Trophoblast cell (in vitro differentiated cells and primary cell): ENCODE results near the gene ASCC3.

ENCODE experiments used
- DNase-seq, 2 donors: peaks; one replicate each; pipeline ENCODE4 v3.0.0-alpha.2; 2016
- H2AFZ ChIP-seq: 2 replicates; pipeline ENCODE4 v1.6.1; 2013; ENCODE audit warnings: low read length, moderate library complexity, mild to moderate bottlenecking; ENCODE audit not compliant: insufficient read depth, poor library complexity
- H2AK5ac ChIP-seq: 2 replicates; pipeline ENCODE4 v1.6.1; 2013; ENCODE audit warnings: mild to moderate bottlenecking, low read length
- H2BK120ac ChIP-seq: 2 replicates; pipeline ENCODE4 v1.6.1; 2013; ENCODE audit warnings: low read length, mild to moderate bottlenecking, moderate library complexity; ENCODE audit not compliant: insufficient read depth, poor library complexity
- H2BK12ac ChIP-seq: 2 replicates; pipeline ENCODE4 v1.6.1; 2013; ENCODE audit warnings: mild to moderate bottlenecking, low read length, moderate library complexity
- H2BK5ac ChIP-seq: 2 replicates; pipeline ENCODE4 v1.6.1; 2013; ENCODE audit warnings: low read length, low read depth, moderate library complexity, mild to moderate bottlenecking; ENCODE audit not compliant: poor library complexity
- H3K14ac ChIP-seq: 2 replicates; pipeline ENCODE4 v1.6.1; 2013; ENCODE audit warnings: mild to moderate bottlenecking, low read length
- H3K18ac ChIP-seq: 2 replicates; pipeline ENCODE4 v1.6.1; 2013; ENCODE audit warnings: mild to moderate bottlenecking, low read length
- H3K23ac ChIP-seq: 2 replicates; pipeline ENCODE4 v1.6.1; 2013; ENCODE audit warnings: low read length
- H3K27ac ChIP-seq: 2 replicates; pipeline ENCODE4 v1.5.1; 2013; ENCODE audit warnings: low read depth, mild to moderate bottlenecking, inconsistent platforms, low read length, moderate library complexity
- H3K27me3 ChIP-seq: 2 replicates; pipeline ENCODE4 v1.6.1; 2013; ENCODE audit warnings: inconsistent platforms, mild to moderate bottlenecking, low read length, moderate library complexity; ENCODE audit not compliant: insufficient read depth
- H3K36me3 ChIP-seq, 2 experiments: 1 replicate in 1 of 2; 2 replicates in 1 of 2; pipeline ENCODE4 v1.6.1; 2013; ENCODE audit warnings: low read length in 2 of 2, mild to moderate bottlenecking in 2 of 2, moderate library complexity in 1 of 2; ENCODE audit not compliant: insufficient read depth in 2 of 2, control insufficient read depth in 1 of 2
- H3K4ac ChIP-seq: 2 replicates; pipeline ENCODE4 v1.6.1; 2013; ENCODE audit warnings: low read depth, mild to moderate bottlenecking, low read length, moderate library complexity
- H3K4me1 ChIP-seq, 2 experiments: 1 replicate in 1 of 2; 2 replicates in 1 of 2; pipeline ENCODE4 v1.6.1; 2013; ENCODE audit warnings: low read length in 2 of 2, mild to moderate bottlenecking in 2 of 2, moderate library complexity in 1 of 2; ENCODE audit not compliant: insufficient read depth in 2 of 2, control insufficient read depth in 1 of 2
- H3K4me2 ChIP-seq: 2 replicates; pipeline ENCODE4 v1.6.1; 2013; ENCODE audit warnings: inconsistent platforms, mild to moderate bottlenecking, low read length, moderate library complexity
- H3K4me3 ChIP-seq: 2 replicates; pipeline ENCODE4 v1.5.1; 2013; ENCODE audit warnings: mild to moderate bottlenecking, low read depth, low read length, inconsistent platforms
- H3K79me1 ChIP-seq: one replicate; pipeline ENCODE4 v1.6.1; 2013; ENCODE audit warnings: low read length
- H3K79me2 ChIP-seq: 2 replicates; pipeline ENCODE4 v1.6.1; 2013; ENCODE audit warnings: low read length, mild to moderate bottlenecking; ENCODE audit not compliant: control insufficient read depth, insufficient read depth, poor library complexity
- H3K9ac ChIP-seq: 2 replicates; pipeline ENCODE4 v1.6.1; 2013; ENCODE audit warnings: mild to moderate bottlenecking, low read length
- H3K9me3 ChIP-seq: 2 replicates; pipeline ENCODE4 v1.6.1; 2013; ENCODE audit warnings: low read depth, mild to moderate bottlenecking, control low read depth, inconsistent platforms, low read length; ENCODE audit not compliant: insufficient read depth
- H4K12ac ChIP-seq: 2 replicates; pipeline ENCODE4 v1.6.1; 2013; ENCODE audit warnings: low read depth, mild to moderate bottlenecking, low read length, moderate library complexity
- H4K8ac ChIP-seq: 2 replicates; pipeline ENCODE4 v1.6.1; 2013; ENCODE audit warnings: low read depth, mild to moderate bottlenecking, low read length, moderate library complexity
- H4K91ac ChIP-seq: one replicate; pipeline ENCODE4 v1.6.1; 2013; ENCODE audit warnings: low read depth, mild to moderate bottlenecking, low read length, moderate library complexity
- WGBS: extraction: QIAGEN DNeasy Blood & Tissue Kit; methylation state at CpG from one replicate; pipeline ENCODE4 v1.1.7; 2013; ENCODE audit warnings: missing lambda C conversion rate; ENCODE audit not compliant: insufficient read length, insufficient coverage; ENCODE audit errors: extremely low coverage; 5-methylcytosine and 5-hydroxymethylcytosine counted together

Gene ASCC3

GRCh38 chr6:100846276-100846675 is 34.9 kb downstream of the ASCC3 start:
- peaks cover 0 to 2% of the 10 kb centered on the region in 2 experiments for H3K36me3 ChIP-seq
- no CpG with 5 or more reads among the region's 2 CpGs for WGBS
- H2BK5ac ChIP-seq = no peak overlapping the region
- no peak overlapping the region for H2AFZ ChIP-seq
- H3K14ac ChIP-seq = no peak overlapping the region
- no peaks in the 10 kb centered on the region for H3K4me1 ChIP-seq
- H3K9me3 ChIP-seq = no peaks in the 10 kb centered on the region
- H3K79me1 ChIP-seq = no peaks in the 10 kb centered on the region
- no peak overlapping the region for H3K4me3 ChIP-seq
- no peak overlapping the region for H3K27ac ChIP-seq
- no peak overlapping the region for H2BK120ac ChIP-seq
- no peaks in the 10 kb centered on the region for H3K79me2 ChIP-seq
- no peak overlapping the region for H3K4ac ChIP-seq
- no peak overlapping the region for H2AK5ac ChIP-seq
- no peak overlapping the region for H2BK12ac ChIP-seq
- no peak overlapping the region for H3K23ac ChIP-seq
- no peak overlapping the region for H3K4me2 ChIP-seq
- no peak overlapping the region for H4K12ac ChIP-seq
- H4K91ac ChIP-seq = no peak overlapping the region
- H3K27me3 ChIP-seq = no peaks in the 10 kb centered on the region
- no peak overlapping the region for H4K8ac ChIP-seq
- no peak overlapping the region for H3K18ac ChIP-seq
- no peak for DNase-seq
- H3K9ac ChIP-seq = no peak overlapping the region

GRCh38 chr6:100845676-100846075 is 35.5 kb downstream of the ASCC3 start:
- DNase-seq = no peak
- Histone ChIP-seq H3K36me3 (peaks cover 0 to 2% of the 10 kb centered on the region in 2 experiments), H2BK12ac (no peak overlapping the region), H4K8ac (no peak overlapping the region), H3K27me3 (no peaks in the 10 kb centered on the region), H3K9me3 (no peaks in the 10 kb centered on the region), H3K14ac (no peak overlapping the region), H3K4ac (no peak overlapping the region), H3K79me2 (no peaks in the 10 kb centered on the region), H3K4me3 (no peak overlapping the region), H4K91ac (no peak overlapping the region), H4K12ac (no peak overlapping the region), H3K18ac (no peak overlapping the region), H2BK120ac (no peak overlapping the region), H3K23ac (no peak overlapping the region), H3K4me1 (no peaks in the 10 kb centered on the region), H3K27ac (no peak overlapping the region), H3K79me1 (no peaks in the 10 kb centered on the region), H3K4me2 (no peak overlapping the region), H3K9ac (no peak overlapping the region), H2AK5ac (no peak overlapping the region), H2BK5ac (no peak overlapping the region), H2AFZ (no peak overlapping the region)
- WGBS = no CpG with 5 or more reads among the region's 1 CpG

GRCh38 chr6:100839419-100839818 is 41.7 kb downstream of the ASCC3 start:
- Histone ChIP-seq H3K27ac (no peak overlapping the region), H2BK12ac (no peak overlapping the region), H3K9me3 (no peaks in the 10 kb centered on the region), H2BK120ac (no peak overlapping the region), H3K4me2 (no peak overlapping the region), H3K14ac (no peak overlapping the region), H3K4ac (no peak overlapping the region), H3K27me3 (no peaks in the 10 kb centered on the region), H2AFZ (no peak overlapping the region), H4K91ac (no peak overlapping the region), H3K4me1 (no peaks in the 10 kb centered on the region), H4K12ac (no peak overlapping the region), H2AK5ac (no peak overlapping the region), H3K36me3 (no peaks in the 10 kb centered on the region), H3K23ac (no peak overlapping the region), H3K4me3 (no peak overlapping the region), H2BK5ac (no peak overlapping the region), H3K79me1 (no peaks in the 10 kb centered on the region), H4K8ac (no peak overlapping the region), H3K18ac (no peak overlapping the region), H3K79me2 (no peaks in the 10 kb centered on the region), H3K9ac (no peak overlapping the region)
- no CpG with 5 or more reads among the region's 1 CpG for WGBS
- no peak for DNase-seq

GRCh38 chr6:100838011-100838410 is 43.1 kb downstream of the ASCC3 start:
- H3K79me1 ChIP-seq = no peaks in the 10 kb centered on the region
- no peak for DNase-seq
- no peak overlapping the region for H3K27ac ChIP-seq
- no peak overlapping the region for H3K14ac ChIP-seq
- no peak overlapping the region for H2AFZ ChIP-seq
- H3K9ac ChIP-seq = no peak overlapping the region
- H3K4me3 ChIP-seq = no peak overlapping the region
- H3K36me3 ChIP-seq = no peaks in the 10 kb centered on the region
- no peak overlapping the region for H4K91ac ChIP-seq
- H3K4me2 ChIP-seq = no peak overlapping the region
- no peaks in the 10 kb centered on the region for H3K79me2 ChIP-seq
- H3K18ac ChIP-seq = no peak overlapping the region
- H3K4me1 ChIP-seq = no peaks in the 10 kb centered on the region
- H3K27me3 ChIP-seq = no peaks in the 10 kb centered on the region
- no peak overlapping the region for H2BK12ac ChIP-seq
- H4K12ac ChIP-seq = no peak overlapping the region
- no peak overlapping the region for H3K4ac ChIP-seq
- H3K9me3 ChIP-seq = no peaks in the 10 kb centered on the region
- H3K23ac ChIP-seq = no peak overlapping the region
- H2BK120ac ChIP-seq = no peak overlapping the region
- H2BK5ac ChIP-seq = no peak overlapping the region
- no peak overlapping the region for H4K8ac ChIP-seq
- H2AK5ac ChIP-seq = no peak overlapping the region
